HG03439 (cell line): Measurements from ENCODE around the gene TJP2.

Source experiments
- ATAC-seq: cut with Tn5 transposase; IDR thresholded peaks from one replicate; pipeline ENCODE4 v1.9.1; 2021; ENCODE audit warnings: mild to moderate bottlenecking, moderate library complexity; ENCODE audit not compliant: unreplicated experiment

The TJP2 gene

DNA sequence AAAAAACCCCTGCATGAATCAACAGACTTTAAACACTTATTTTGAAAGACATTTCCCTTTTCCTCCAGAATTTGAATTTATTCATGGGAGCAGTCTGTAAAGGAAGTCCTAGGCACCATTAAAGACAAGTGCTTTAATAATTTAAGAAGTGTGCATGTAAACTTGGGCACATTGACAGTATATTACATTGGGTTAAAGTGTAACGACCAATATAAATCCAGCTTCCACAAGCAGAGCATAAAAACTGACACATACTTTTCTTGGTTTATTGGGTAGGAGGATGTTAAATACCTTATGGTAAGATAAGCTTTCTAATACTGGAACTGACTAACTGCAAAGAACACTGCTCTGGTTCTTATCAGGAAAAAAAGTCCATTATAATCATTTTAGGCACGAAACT is 149.8 kb downstream of the TJP2 start:
- ATAC-seq, result no peak
